ENCODE measurements around the gene ADAMTSL2.

DNA sequence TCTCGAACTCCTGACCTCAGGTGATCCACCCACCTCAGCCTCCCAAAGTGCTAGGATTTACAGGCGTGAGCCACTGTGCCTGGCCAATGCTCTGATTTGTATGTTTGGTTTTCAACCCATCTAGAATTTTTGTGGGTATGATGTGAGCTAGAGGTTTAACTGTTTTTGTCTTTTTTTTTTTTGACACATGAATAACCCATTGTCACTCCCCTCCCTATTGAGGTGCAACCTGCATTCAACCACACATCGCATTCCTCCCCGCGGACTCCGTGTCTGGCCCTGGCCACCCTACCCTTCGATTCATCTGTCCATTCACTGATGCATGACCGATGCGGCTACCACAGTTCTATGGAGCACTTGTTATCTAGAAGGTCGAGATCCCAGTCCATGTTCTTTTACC, 84.2 kb downstream of the ADAMTSL2 start:
- TF ChIP-seq, protein P1, sequence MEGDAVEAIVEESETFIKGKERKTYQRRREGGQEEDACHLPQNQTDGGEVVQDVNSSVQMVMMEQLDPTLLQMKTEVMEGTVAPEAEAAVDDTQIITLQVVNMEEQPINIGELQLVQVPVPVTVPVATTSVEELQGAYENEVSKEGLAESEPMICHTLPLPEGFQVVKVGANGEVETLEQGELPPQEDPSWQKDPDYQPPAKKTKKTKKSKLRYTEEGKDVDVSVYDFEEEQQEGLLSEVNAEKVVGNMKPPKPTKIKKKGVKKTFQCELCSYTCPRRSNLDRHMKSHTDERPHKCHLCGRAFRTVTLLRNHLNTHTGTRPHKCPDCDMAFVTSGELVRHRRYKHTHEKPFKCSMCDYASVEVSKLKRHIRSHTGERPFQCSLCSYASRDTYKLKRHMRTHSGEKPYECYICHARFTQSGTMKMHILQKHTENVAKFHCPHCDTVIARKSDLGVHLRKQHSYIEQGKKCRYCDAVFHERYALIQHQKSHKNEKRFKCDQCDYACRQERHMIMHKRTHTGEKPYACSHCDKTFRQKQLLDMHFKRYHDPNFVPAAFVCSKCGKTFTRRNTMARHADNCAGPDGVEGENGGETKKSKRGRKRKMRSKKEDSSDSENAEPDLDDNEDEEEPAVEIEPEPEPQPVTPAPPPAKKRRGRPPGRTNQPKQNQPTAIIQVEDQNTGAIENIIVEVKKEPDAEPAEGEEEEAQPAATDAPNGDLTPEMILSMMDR (IDR thresholded peaks at IDR 0.05; ENCODE audit: low read depth, low read length, poor library complexity, severe bottlenecking), result no peak
- TF ChIP-seq EZH2phosphoT487 (IDR thresholded peaks at IDR 0.05; ENCODE audit: borderline replicate concordance, low read length), result no peak

Measured in DOHH2 (cell line).